WTC11 (cell line): ENCODE measurements around the gene BCAR3. TPM values are rescaled to one million over a fixed set of nuclear protein-coding genes. Genes with fewer than 3 reads are reported as not detected.

Experiments used
- ATAC-seq: fragments of 200-7000 bp; cut with Tn5 transposase; 2 replicates; pipeline ENCODE4 v1.10.0; 2021; ENCODE audit warnings: mild to moderate bottlenecking, moderate library complexity
- CTCF ChIA-PET: fragments of 300-600 bp; sonication (Branson Sonifier 250); formaldehyde crosslinking; loops from one replicate; lab custom pipeline; 2021; ENCODE audit warnings: antibody characterized with exemption; lab: Charles Lee
- POLR2A ChIA-PET: fragments of 350-600 bp; sonication (Branson Sonifier 250); formaldehyde crosslinking; loops from one replicate; lab custom pipeline; 2021; ENCODE audit warnings: antibody characterized with exemption; lab: Charles Lee
- DNase-seq: peaks from one replicate; pipeline ENCODE4 v3.0.0; 2021; ENCODE audit warnings: low spot score
- H3K27ac Mint-ChIP-seq: 2 replicates; pipeline ENCODE4 v1.8.0; 2021; ENCODE audit warnings: mixed read lengths
- H3K27me3 Mint-ChIP-seq: 2 replicates; pipeline ENCODE4 v1.8.0; 2021; ENCODE audit warnings: low read depth, mild to moderate bottlenecking, moderate library complexity, mixed read lengths
- H3K36me3 Mint-ChIP-seq: 2 replicates; pipeline ENCODE4 v1.8.0; 2021; ENCODE audit warnings: mixed read lengths
- H3K4me1 Mint-ChIP-seq: 2 replicates; pipeline ENCODE4 v1.8.0; 2022; ENCODE audit warnings: mixed read lengths
- H3K4me3 Mint-ChIP-seq: 2 replicates; pipeline ENCODE4 v1.8.0; 2021; ENCODE audit warnings: mild to moderate bottlenecking, moderate library complexity, mixed read lengths
- H3K9me3 Mint-ChIP-seq: 2 replicates; pipeline ENCODE4 v1.8.0; 2021; ENCODE audit warnings: mixed read lengths
- AR ChIP-seq: fragments of 250-450 bp; sonication (Bioruptor Pico); IDR thresholded peaks from 2 replicates; pipeline ENCODE4 v1.9.0; 2021; ENCODE audit warnings: mild to moderate bottlenecking
- ARID4B ChIP-seq: sonication (generic); formaldehyde crosslinking; IDR thresholded peaks from 2 replicates; pipeline ENCODE4 v1.8.0; 2023; ENCODE audit warnings: missing genetic modification reagents, mild to moderate bottlenecking, borderline replicate concordance
- ATF2 ChIP-seq: sonication (generic); formaldehyde crosslinking; IDR thresholded peaks from 2 replicates; pipeline ENCODE4 v1.8.1; 2022; ENCODE audit warnings: low read depth, missing genetic modification reagents, borderline replicate concordance
- ATF3 ChIP-seq: sonication (generic); formaldehyde crosslinking; conservative IDR thresholded peaks from 2 replicates; pipeline ENCODE4 v1.8.1; 2022; ENCODE audit warnings: mild to moderate bottlenecking, missing genetic modification reagents
- E2F5 ChIP-seq: sonication (generic); formaldehyde crosslinking; IDR thresholded peaks from 2 replicates; pipeline ENCODE4 v1.8.1; 2022; ENCODE audit warnings: mild to moderate bottlenecking, moderate library complexity, missing genetic modification reagents
- ELF4 ChIP-seq: sonication (generic); formaldehyde crosslinking; IDR thresholded peaks from 2 replicates; pipeline ENCODE4 v1.8.1; 2022; ENCODE audit warnings: low read depth, mild to moderate bottlenecking, moderate library complexity, missing genetic modification reagents
- EMX1 ChIP-seq: fragments of 250-450 bp; sonication (Bioruptor Pico); IDR thresholded peaks from 2 replicates; pipeline ENCODE4 v1.8.0; 2021; ENCODE audit warnings: mild to moderate bottlenecking
- FOXP4 ChIP-seq: sonication (generic); formaldehyde crosslinking; IDR thresholded peaks from 2 replicates; pipeline ENCODE4 v1.8.0; 2022; ENCODE audit warnings: mild to moderate bottlenecking, missing genetic modification reagents
- HMGA2 ChIP-seq: fragments of 250-450 bp; sonication (Bioruptor Pico); IDR thresholded peaks from 2 replicates; pipeline ENCODE4 v1.4.0; 2021; ENCODE audit warnings: mild to moderate bottlenecking, moderate library complexity
- IRF2 ChIP-seq: sonication (generic); formaldehyde crosslinking; IDR thresholded peaks from 2 replicates; pipeline ENCODE4 v1.8.0; 2022; ENCODE audit warnings: low read depth, missing genetic modification reagents, borderline replicate concordance
- KAT7 ChIP-seq: sonication (generic); formaldehyde crosslinking; IDR thresholded peaks from 2 replicates; pipeline ENCODE4 v1.8.1; 2023; ENCODE audit warnings: missing genetic modification reagents, mild to moderate bottlenecking, borderline replicate concordance
- NR2C2 ChIP-seq: sonication (generic); formaldehyde crosslinking; IDR thresholded peaks from 2 replicates; pipeline ENCODE4 v1.8.0; 2022; ENCODE audit warnings: mild to moderate bottlenecking, missing genetic modification reagents
- NR3C1 ChIP-seq: sonication (generic); formaldehyde crosslinking; conservative IDR thresholded peaks from 2 replicates; pipeline ENCODE4 v1.8.1; 2023; ENCODE audit warnings: low read depth, mild to moderate bottlenecking, missing genetic modification reagents
- PREB ChIP-seq: sonication (generic); formaldehyde crosslinking; IDR thresholded peaks from 2 replicates; pipeline ENCODE4 v1.8.1; 2022; ENCODE audit warnings: mild to moderate bottlenecking, missing genetic modification reagents, moderate library complexity, borderline replicate concordance
- PRRX2 ChIP-seq: fragments of 250-450 bp; sonication (Bioruptor Pico); IDR thresholded peaks from 2 replicates; pipeline ENCODE4 v1.8.0; 2021; ENCODE audit warnings: mild to moderate bottlenecking
- SOX15 ChIP-seq: fragments of 250-450 bp; sonication (Bioruptor Pico); IDR thresholded peaks from 2 replicates; pipeline ENCODE4 v1.9.0; 2021; ENCODE audit warnings: mild to moderate bottlenecking
- SP1 ChIP-seq: sonication (generic); formaldehyde crosslinking; conservative IDR thresholded peaks from 2 replicates; pipeline ENCODE4 v1.8.1; 2022; ENCODE audit warnings: missing genetic modification reagents
- ZBTB43 ChIP-seq: sonication (generic); formaldehyde crosslinking; IDR thresholded peaks from 2 replicates; pipeline ENCODE4 v1.8.1; 2023; ENCODE audit warnings: mild to moderate bottlenecking, missing genetic modification reagents
- ZNF121 ChIP-seq: sonication (generic); formaldehyde crosslinking; IDR thresholded peaks from 2 replicates; pipeline ENCODE4 v1.8.0; 2023; ENCODE audit warnings: missing genetic modification reagents
- ZNF138 ChIP-seq: sonication (generic); formaldehyde crosslinking; conservative IDR thresholded peaks from 2 replicates; pipeline ENCODE4 v1.8.1; 2022; ENCODE audit warnings: mild to moderate bottlenecking, moderate library complexity, missing genetic modification reagents
- ZNF396 ChIP-seq: fragments of 250-450 bp; sonication (Bioruptor Pico); IDR thresholded peaks from 2 replicates; pipeline ENCODE4 v1.8.0; 2021; ENCODE audit warnings: mild to moderate bottlenecking, moderate library complexity, borderline replicate concordance
- total RNA-seq: library from RNA; stranded (reverse); gene quantifications from 3 replicates; pipeline ENCODE4 v1.2.3, GENCODE V29; 2021

Gene BCAR3
- total RNA-seq, 1 experiment from 2014 or later = 14.8 TPM

GRCh38 chr1:93531193-93531592 lies 150.4 kb downstream of the BCAR3 start:
- Mint-ChIP-seq H3K36me3 (peaks cover 25% of the 10 kb centered on the region), H3K27me3 (no peaks in the 10 kb centered on the region), H3K9me3 (no peaks in the 10 kb centered on the region), H3K4me3 (no peak overlapping the region), H3K4me1 (no peaks in the 10 kb centered on the region), H3K27ac (no peak overlapping the region)
- no peak for DNase-seq
- CTCF ChIA-PET = interaction anchor here (1.2 kb wide), 1 partner anchor 98 kb away, joined by 3 read pairs; no protein-coding TSS in a partner anchor
- POLR2A ChIA-PET = interaction anchor here (0.6 kb wide), 1 partner anchor 91 kb away, joined by 7 read pairs; no protein-coding TSS in a partner anchor
- no peak for ATAC-seq
- TF ChIP-seq SP1 (CRISPR knock-in tag) (no peak), NR3C1 (no peak), ATF3 (CRISPR knock-in tag) (no peak), ZBTB43 (CRISPR knock-in tag) (no peak), ELF4 (CRISPR knock-in tag) (no peak), PREB (CRISPR knock-in tag) (no peak), ATF2 (CRISPR knock-in tag) (no peak), PRRX2 (no peak), ZNF396 (CRISPR knock-in tag) (no peak), KAT7 (CRISPR knock-in tag) (no peak), ZNF121 (CRISPR knock-in tag) (no peak), EMX1 (no peak), SOX15 (CRISPR knock-in tag) (no peak), NR2C2 (CRISPR knock-in tag) (no peak), HMGA2 (CRISPR knock-in tag) (no peak), E2F5 (CRISPR knock-in tag) (no peak), IRF2 (CRISPR knock-in tag) (no peak), ZNF138 (CRISPR knock-in tag) (no peak), FOXP4 (CRISPR knock-in tag) (no peak)

- ChIA-PET CTCF (no interaction called here), POLR2A (no interaction called here)
- Mint-ChIP-seq H3K27ac (peak overlapping the region; percentile 59), H3K4me3 (no peak overlapping the region), H3K36me3 (peaks cover 21% of the 10 kb centered on the region), H3K4me1 (no peaks in the 10 kb centered on the region), H3K27me3 (no peaks in the 10 kb centered on the region), H3K9me3 (no peaks in the 10 kb centered on the region)
- DNase-seq (no peak), ATAC-seq (no peak)
- TF ChIP-seq ATF3 (CRISPR knock-in tag) = no peak
- TF ChIP-seq ARID4B (CRISPR knock-in tag) = no peak
- TF ChIP-seq AR = no peak
These were observed 153.2 kb downstream of the BCAR3 start for GRCh38 chr1:93528412-93528811.
